ENCODE measurements around the gene SGO1.

The SGO1 gene

DNA sequence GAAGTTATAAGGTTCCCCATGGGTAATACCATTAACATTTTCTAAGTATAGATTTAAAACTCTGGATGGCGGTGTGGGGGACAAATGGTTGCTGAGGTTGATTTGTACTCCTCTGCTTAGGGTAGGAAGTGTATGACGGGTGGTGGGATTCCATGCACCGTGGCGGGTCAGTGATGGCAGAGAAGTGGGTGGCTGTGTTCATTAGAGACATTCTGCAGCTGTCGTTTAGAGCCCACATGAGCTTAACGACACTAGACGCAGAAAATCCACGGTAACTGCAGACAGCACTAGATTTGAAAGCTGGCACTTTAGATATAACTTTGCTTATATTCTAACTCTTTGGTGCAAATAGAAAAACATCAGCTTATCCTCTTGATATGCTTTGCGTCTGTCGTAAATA, 37.5 kb downstream of the SGO1 start:
- no peak for DNase-seq (ENCODE audit: insufficient read length)
- TF ChIP-seq POLR2A (IDR thresholded peaks at IDR 0.05; ENCODE audit: low read depth, low read length): no peak
- no peak for TF ChIP-seq POLR2AphosphoS5 (IDR thresholded peaks at IDR 0.05; ENCODE audit: low read depth, low read length)
- TF ChIP-seq TAF1 (IDR thresholded peaks at IDR 0.05; ENCODE audit: borderline replicate concordance, low read depth, low read length): no peak
- FAIRE-seq: no peak

DNA sequence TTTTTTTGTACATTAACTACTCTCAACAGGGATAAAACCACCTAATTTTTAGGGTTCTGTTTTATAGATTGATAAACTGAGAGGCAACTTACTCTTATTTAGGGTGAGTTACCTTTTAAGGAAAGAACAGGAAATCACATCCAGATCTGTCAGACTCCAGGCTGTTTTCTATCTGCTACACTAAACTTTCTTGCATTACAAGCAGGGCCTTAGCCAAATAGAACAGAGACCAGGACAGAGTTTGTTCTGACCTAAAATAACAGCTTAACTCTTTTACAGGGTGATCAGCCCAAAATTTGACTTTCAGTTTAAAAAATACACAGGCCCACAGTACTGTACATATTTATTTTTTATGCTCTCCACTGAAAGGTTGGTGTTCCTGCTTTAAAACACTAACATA, 38.6 kb downstream of the SGO1 start:
- DNase-seq (ENCODE audit: insufficient read length) (no peak), FAIRE-seq (no peak)
- TF ChIP-seq TAF1 (IDR thresholded peaks at IDR 0.05; ENCODE audit: borderline replicate concordance, low read depth, low read length): no peak
- TF ChIP-seq POLR2A (IDR thresholded peaks at IDR 0.05; ENCODE audit: low read depth, low read length): no peak
- TF ChIP-seq POLR2AphosphoS5 (IDR thresholded peaks at IDR 0.05; ENCODE audit: low read depth, low read length): no peak

DNA sequence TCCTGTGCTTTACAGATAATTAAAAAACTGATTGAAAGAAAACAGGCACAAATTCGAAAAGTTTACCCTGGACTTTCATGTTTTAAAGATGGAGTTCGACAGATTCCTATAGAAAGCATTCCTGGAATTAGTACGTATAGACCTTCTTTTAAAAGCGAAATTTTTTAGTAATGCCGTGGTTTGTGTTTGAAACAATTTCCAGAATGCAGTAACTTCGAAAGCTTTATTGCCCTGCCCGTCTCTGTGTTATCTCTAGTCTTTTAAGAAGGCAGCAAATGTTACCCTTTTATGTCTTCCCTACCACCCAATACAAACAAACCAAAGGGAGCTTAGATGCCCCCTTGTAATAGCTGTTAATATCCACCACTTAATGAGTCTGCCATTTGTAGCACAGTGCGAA, 39.7 kb downstream of the SGO1 start:
- DNase-seq (ENCODE audit: insufficient read length) (no peak), FAIRE-seq (no peak)
- no peak for TF ChIP-seq TAF1 (IDR thresholded peaks at IDR 0.05; ENCODE audit: borderline replicate concordance, low read depth, low read length)
- TF ChIP-seq POLR2AphosphoS5 (IDR thresholded peaks at IDR 0.05; ENCODE audit: low read depth, low read length): no peak
- no peak for TF ChIP-seq POLR2A (IDR thresholded peaks at IDR 0.05; ENCODE audit: low read depth, low read length)

DNA sequence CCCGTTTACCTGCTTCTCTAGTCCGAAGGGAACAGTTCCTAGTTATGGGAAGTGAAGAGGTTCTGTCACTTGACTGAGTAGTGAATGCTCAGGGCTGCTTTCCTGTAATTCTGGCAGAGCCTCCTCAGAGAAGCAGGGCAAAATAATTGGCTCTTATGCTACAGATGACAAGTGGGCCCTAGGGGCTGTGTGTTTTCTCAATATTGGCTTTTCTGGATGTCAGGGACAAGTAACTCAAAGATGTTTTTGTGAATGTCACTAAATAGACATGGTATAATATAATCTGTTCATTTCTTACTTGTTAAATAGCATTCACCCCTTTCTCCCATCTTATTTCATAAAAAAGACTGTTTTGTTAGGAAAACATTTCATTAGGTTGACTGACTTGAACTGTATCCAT, 40.1 kb downstream of the SGO1 start:
- TF ChIP-seq TAF1 (IDR thresholded peaks at IDR 0.05; ENCODE audit: borderline replicate concordance, low read depth, low read length): no peak
- TF ChIP-seq POLR2AphosphoS5 (IDR thresholded peaks at IDR 0.05; ENCODE audit: low read depth, low read length): no peak
- no peak for TF ChIP-seq POLR2A (IDR thresholded peaks at IDR 0.05; ENCODE audit: low read depth, low read length)
- FAIRE-seq (no peak), DNase-seq (ENCODE audit: insufficient read length) (no peak)

DNA sequence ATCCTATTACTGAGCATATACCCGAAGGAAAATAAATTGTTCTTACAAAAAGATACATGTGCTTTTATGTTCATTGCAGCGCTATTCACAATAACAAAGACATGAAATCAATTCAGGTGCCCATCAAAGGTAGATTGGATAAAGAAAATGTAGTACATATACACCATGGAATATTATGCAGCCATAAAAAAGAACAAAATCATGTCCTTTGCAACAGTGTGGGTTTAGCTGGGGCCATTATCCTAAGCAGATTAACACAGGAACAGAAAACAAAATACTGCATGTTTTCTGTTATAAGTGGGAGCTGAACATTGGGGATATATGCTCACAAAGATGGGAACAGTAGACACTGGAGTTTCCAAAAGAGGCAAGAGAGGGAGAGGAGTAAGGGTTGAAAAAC, 42.5 kb downstream of the SGO1 start:
- TF ChIP-seq TAF1 (IDR thresholded peaks at IDR 0.05; ENCODE audit: borderline replicate concordance, low read depth, low read length): no peak
- TF ChIP-seq POLR2AphosphoS5 (IDR thresholded peaks at IDR 0.05; ENCODE audit: low read depth, low read length): no peak
- no peak for TF ChIP-seq POLR2A (IDR thresholded peaks at IDR 0.05; ENCODE audit: low read depth, low read length)
- DNase-seq (ENCODE audit: insufficient read length): no peak
- FAIRE-seq: no peak

DNA sequence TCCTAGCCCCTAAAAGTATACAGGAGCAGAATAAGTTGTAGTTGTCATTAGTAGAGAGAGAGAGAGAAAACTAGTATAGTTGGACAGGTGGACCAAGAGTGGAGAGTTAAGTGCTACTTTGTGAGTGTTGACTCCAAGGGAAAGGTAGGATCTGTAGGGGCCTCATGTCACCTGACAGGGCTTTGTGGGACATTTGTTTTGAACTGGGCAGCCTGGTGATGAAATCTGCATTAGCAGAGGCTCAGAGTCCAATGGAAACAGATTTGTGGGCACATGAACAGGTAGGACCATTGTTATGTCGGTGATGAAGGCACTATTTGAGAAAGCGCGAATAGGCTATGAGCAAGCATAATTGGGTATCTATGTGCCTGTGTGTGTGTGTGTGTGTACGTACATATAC, 43.5 kb downstream of the SGO1 start:
- FAIRE-seq: no peak

DNA sequence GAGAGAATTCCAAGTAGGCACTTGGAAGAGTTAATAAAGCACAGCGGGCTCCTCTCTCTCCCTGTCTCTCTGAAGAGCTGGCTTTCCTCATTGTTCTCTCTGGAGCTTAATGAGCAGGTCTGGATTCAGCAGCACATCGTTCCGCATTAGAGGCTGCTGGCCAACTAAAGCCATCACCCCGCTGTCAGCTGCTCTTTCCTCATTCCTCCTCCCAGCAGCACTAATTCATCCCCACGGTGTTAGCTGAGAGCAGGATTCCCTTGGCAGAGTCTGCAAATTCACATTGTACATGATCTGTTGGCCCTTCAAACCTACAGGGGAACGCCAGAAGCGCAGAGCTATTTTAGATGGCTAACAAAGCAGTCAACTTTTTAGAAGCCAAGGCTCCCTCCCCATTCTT, 44.2 kb downstream of the SGO1 start:
- DNase-seq (ENCODE audit: insufficient read length): no peak
- TF ChIP-seq POLR2AphosphoS5 (IDR thresholded peaks at IDR 0.05; ENCODE audit: low read depth, low read length) (no peak), POLR2A (IDR thresholded peaks at IDR 0.05; ENCODE audit: low read depth, low read length) (no peak), TAF1 (IDR thresholded peaks at IDR 0.05; ENCODE audit: borderline replicate concordance, low read depth, low read length) (no peak)
- no peak for FAIRE-seq

More for the DNA sequence above, 43.5 kb downstream of the SGO1 start:
- no peak for TF ChIP-seq POLR2AphosphoS5 (IDR thresholded peaks at IDR 0.05; ENCODE audit: low read depth, low read length)
- TF ChIP-seq POLR2A (IDR thresholded peaks at IDR 0.05; ENCODE audit: low read depth, low read length): no peak
- no peak for TF ChIP-seq TAF1 (IDR thresholded peaks at IDR 0.05; ENCODE audit: borderline replicate concordance, low read depth, low read length)
- DNase-seq (ENCODE audit: insufficient read length): no peak

DNA sequence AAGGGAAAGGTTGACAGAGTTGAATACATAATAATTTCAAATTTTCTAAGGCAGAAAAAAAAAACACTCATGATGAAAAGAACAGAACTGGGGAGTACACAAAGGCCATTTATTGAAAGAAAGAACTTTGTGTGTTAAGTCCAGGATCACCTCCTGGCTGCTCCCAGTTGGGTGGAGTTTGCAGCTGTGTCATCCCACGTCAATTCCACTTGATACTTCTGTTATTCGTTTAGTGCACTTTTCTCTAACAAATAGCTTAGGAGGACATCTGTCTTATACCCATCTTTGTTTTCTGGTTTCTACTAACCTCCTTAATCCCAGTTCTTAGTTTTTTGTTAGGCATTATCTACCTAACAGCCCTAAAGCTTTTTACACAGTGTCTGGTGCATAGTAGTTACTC, 44.7 kb downstream of the SGO1 start:
- TF ChIP-seq POLR2AphosphoS5 (IDR thresholded peaks at IDR 0.05; ENCODE audit: low read depth, low read length) (no peak), POLR2A (IDR thresholded peaks at IDR 0.05; ENCODE audit: low read depth, low read length) (no peak), TAF1 (IDR thresholded peaks at IDR 0.05; ENCODE audit: borderline replicate concordance, low read depth, low read length) (no peak)
- DNase-seq (ENCODE audit: insufficient read length) (no peak), FAIRE-seq (no peak)

DNA sequence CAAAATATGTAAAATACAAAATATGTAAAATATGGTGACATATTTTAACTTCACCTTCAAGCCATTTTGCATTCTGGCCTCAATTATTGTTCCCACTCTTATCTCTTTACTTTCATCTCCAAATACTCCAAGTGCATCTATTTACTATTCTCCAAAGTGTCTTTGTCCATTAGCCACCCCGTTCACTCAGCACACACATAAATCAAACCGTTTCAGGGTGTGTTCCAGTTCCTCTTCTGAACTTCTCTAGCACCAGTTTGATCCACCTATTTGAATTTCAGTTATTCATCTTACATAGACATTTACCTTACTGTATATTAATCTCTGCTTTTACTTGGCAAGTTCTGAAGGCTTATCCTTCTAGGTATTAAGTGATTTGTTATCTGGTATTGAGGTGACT, 45.1 kb downstream of the SGO1 start:
- no peak for TF ChIP-seq POLR2AphosphoS5 (IDR thresholded peaks at IDR 0.05; ENCODE audit: low read depth, low read length)
- no peak for FAIRE-seq
- DNase-seq (ENCODE audit: insufficient read length): no peak

DNA sequence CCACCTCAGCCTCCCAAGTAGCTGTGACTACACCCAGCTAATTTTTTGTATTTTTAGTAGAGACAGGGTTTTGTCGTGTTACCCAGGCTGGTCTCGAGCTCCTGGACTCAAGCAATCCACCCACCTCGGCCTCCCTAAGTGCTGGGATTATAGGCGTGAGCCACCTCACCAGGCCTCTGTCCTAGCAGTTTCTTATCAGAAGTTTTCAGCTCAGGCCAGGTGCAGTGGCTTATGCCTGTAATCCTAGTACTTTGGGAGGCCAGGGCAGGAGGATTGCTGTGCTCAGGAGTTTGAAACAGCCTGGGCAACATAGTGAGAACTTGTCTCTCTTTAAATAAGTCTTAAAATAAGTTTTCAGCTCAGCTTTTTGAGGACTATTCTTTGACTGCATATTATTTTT, 48.4 kb downstream of the SGO1 start:
- TF ChIP-seq POLR2A (IDR thresholded peaks at IDR 0.05; ENCODE audit: low read depth, low read length) (no peak), TAF1 (IDR thresholded peaks at IDR 0.05; ENCODE audit: borderline replicate concordance, low read depth, low read length) (no peak), POLR2AphosphoS5 (IDR thresholded peaks at IDR 0.05; ENCODE audit: low read depth, low read length) (no peak)
- no peak for FAIRE-seq

DNA sequence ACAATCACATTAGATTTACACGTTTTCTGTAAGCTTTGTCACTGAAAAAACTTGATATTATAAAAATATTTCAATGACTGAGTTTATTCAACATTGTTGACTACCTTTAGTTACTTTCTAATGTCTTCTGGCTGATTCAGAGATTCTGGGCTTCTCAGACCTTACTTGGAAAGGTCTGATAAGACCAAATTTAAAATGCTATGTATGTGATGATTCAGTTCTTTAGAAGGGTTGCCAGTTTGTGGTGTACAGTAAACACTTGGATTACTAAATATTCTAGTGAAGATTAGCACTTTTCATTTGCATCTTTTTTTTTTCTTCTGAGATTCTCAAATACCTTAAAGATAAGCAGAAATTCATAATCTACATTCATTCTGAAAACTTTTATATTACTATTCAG, 49.8 kb downstream of the SGO1 start:
- TF ChIP-seq POLR2A (IDR thresholded peaks at IDR 0.05; ENCODE audit: low read depth, low read length) (no peak), POLR2AphosphoS5 (IDR thresholded peaks at IDR 0.05; ENCODE audit: low read depth, low read length) (no peak), TAF1 (IDR thresholded peaks at IDR 0.05; ENCODE audit: borderline replicate concordance, low read depth, low read length) (no peak)
- no peak for FAIRE-seq
- no peak for DNase-seq (ENCODE audit: insufficient read length)

More for the DNA sequence above, 48.4 kb downstream of the SGO1 start:
- DNase-seq (ENCODE audit: insufficient read length): no peak

DNA sequence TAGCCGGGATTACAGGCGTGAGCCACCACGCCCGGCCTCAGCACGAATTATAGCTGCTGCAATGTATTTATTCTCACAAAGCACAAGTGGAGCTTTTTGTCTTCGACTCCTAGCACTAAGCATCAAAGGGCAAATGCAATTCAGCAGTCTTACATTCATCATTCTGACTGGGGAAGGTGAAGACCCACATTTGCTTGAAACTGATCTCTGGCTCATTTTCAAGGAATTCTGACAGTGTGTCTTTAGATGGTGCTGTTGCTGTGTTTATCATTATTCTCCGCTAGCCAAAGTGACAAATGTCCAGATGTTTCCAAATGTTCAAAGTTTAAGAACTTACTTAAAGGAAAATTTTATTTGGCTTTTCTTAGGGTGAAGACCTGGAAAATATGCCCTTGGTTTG, 55.9 kb downstream of the SGO1 start:
- FAIRE-seq (no peak), DNase-seq (ENCODE audit: insufficient read length) (no peak)
- TF ChIP-seq POLR2A (IDR thresholded peaks at IDR 0.05; ENCODE audit: low read depth, low read length): no peak
- TF ChIP-seq POLR2AphosphoS5 (IDR thresholded peaks at IDR 0.05; ENCODE audit: low read depth, low read length): no peak

DNA sequence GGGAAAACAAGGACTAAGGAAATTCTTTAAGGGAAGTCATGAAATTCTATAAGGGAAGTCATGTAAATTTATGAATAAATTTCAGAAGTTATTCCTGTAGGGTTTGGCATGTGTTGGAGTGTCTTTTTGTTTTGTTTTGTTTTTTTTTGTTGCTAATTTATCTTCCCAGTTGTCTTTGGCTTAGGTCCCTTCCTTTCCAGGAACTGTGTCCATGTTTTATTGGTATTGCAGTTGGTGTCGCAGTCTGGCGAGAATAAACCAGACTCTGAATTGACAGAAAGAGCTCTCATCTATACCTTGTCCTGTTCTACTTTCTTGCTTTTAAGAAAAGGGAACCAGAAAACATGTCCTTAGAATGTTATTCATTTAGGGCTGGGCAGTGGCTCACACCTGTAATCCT, 57.6 kb downstream of the SGO1 start:
- FAIRE-seq: no peak
- DNase-seq (ENCODE audit: insufficient read length): no peak

More for the DNA sequence above, 57.6 kb downstream of the SGO1 start:
- no peak for TF ChIP-seq TAF1 (IDR thresholded peaks at IDR 0.05; ENCODE audit: borderline replicate concordance, low read depth, low read length)
- TF ChIP-seq POLR2AphosphoS5 (IDR thresholded peaks at IDR 0.05; ENCODE audit: low read depth, low read length): no peak
- no peak for TF ChIP-seq POLR2A (IDR thresholded peaks at IDR 0.05; ENCODE audit: low read depth, low read length)
